Glutamatergic neuron (in vitro differentiated cells): Measurements from ENCODE around the gene DYRK1A. TPM values are rescaled to one million over a fixed set of nuclear protein-coding genes. Genes with fewer than 3 reads are reported as not detected.

Experiments
- DNase-seq: peaks from one replicate; pipeline ENCODE4 v3.0.0; 2022
- H3K27ac Mint-ChIP-seq: one replicate; pipeline ENCODE4 v1.8.0; 2020; ENCODE audit warnings: mild to moderate bottlenecking, mixed read lengths, inconsistent platforms; ENCODE audit not compliant: unreplicated experiment
- H3K27me3 Mint-ChIP-seq: one replicate; pipeline ENCODE4 v1.8.0; 2020; ENCODE audit warnings: mild to moderate bottlenecking, moderate library complexity, mixed read lengths, inconsistent platforms; ENCODE audit not compliant: unreplicated experiment
- H3K36me3 Mint-ChIP-seq: one replicate; pipeline ENCODE4 v1.8.0; 2020; ENCODE audit warnings: mild to moderate bottlenecking, mixed read lengths, inconsistent platforms; ENCODE audit not compliant: unreplicated experiment
- H3K4me1 Mint-ChIP-seq: one replicate; pipeline ENCODE4 v1.8.0; 2020; ENCODE audit warnings: mild to moderate bottlenecking, low read depth, mixed read lengths, inconsistent platforms; ENCODE audit not compliant: unreplicated experiment
- H3K4me3 Mint-ChIP-seq: one replicate; pipeline ENCODE4 v1.8.0; 2020; ENCODE audit warnings: mild to moderate bottlenecking, mixed read lengths, inconsistent platforms; ENCODE audit not compliant: unreplicated experiment
- H3K9me3 Mint-ChIP-seq: one replicate; pipeline ENCODE4 v1.8.0; 2020; ENCODE audit warnings: mild to moderate bottlenecking, moderate library complexity, mixed read lengths, inconsistent platforms; ENCODE audit not compliant: unreplicated experiment
- total RNA-seq: library from RNA; stranded (reverse); fragmentation: NEBNext Ultra II Directional; extraction: Animal tissue kit (Norgen Biotek cat#: 25700); gene quantifications from one replicate; pipeline ENCODE4 v1.2.1, GENCODE V29; 2021; ENCODE audit not compliant: unreplicated experiment
- TF ChIP-seq, protein P1 (sequence below): fragments of 200-600 bp; sonication (generic); IDR thresholded peaks from one replicate; pipeline ENCODE4 v1.5.0; 2021; ENCODE audit not compliant: partially characterized antibody, unreplicated experiment

The DYRK1A gene
- total RNA-seq, 1 donor from 2014 or later = 70.4 TPM

- Mint-ChIP-seq H3K27ac (peak overlapping the region; percentile 19), H3K36me3 (peaks cover 5% of the 10 kb centered on the region), H3K27me3 (peaks cover 1% of the 10 kb centered on the region), H3K4me1 (peaks cover 20% of the 10 kb centered on the region), H3K9me3 (no peaks in the 10 kb centered on the region), H3K4me3 (no peak overlapping the region)
- TF ChIP-seq, protein P1, sequence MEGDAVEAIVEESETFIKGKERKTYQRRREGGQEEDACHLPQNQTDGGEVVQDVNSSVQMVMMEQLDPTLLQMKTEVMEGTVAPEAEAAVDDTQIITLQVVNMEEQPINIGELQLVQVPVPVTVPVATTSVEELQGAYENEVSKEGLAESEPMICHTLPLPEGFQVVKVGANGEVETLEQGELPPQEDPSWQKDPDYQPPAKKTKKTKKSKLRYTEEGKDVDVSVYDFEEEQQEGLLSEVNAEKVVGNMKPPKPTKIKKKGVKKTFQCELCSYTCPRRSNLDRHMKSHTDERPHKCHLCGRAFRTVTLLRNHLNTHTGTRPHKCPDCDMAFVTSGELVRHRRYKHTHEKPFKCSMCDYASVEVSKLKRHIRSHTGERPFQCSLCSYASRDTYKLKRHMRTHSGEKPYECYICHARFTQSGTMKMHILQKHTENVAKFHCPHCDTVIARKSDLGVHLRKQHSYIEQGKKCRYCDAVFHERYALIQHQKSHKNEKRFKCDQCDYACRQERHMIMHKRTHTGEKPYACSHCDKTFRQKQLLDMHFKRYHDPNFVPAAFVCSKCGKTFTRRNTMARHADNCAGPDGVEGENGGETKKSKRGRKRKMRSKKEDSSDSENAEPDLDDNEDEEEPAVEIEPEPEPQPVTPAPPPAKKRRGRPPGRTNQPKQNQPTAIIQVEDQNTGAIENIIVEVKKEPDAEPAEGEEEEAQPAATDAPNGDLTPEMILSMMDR = no peak
- DNase-seq = no peak
These were observed 59.1 kb downstream of the DYRK1A start for GRCh38 chr21:37425684-37426083.

GRCh38 chr21:37427221-37427620 is 60.6 kb downstream of the DYRK1A start:
- Mint-ChIP-seq H3K27me3 (peaks cover 2% of the 10 kb centered on the region), H3K9me3 (no peaks in the 10 kb centered on the region), H3K4me1 (peaks cover 31% of the 10 kb centered on the region), H3K36me3 (peaks cover 5% of the 10 kb centered on the region), H3K27ac (no peak overlapping the region), H3K4me3 (no peak overlapping the region)
- no peak for DNase-seq
- TF ChIP-seq, protein P1 = no peak

- Mint-ChIP-seq H3K27me3 (peaks cover 2% of the 10 kb centered on the region), H3K4me3 (no peak overlapping the region), H3K4me1 (peaks cover 36% of the 10 kb centered on the region), H3K36me3 (peaks cover 5% of the 10 kb centered on the region), H3K27ac (no peak overlapping the region), H3K9me3 (no peaks in the 10 kb centered on the region)
- DNase-seq = no peak
- TF ChIP-seq, protein P1 = no peak
These were observed 62.8 kb downstream of the DYRK1A start for GRCh38 chr21:37429356-37429755.

- Mint-ChIP-seq H3K36me3 (peaks cover 5% of the 10 kb centered on the region), H3K27ac (peak overlapping the region; percentile 60), H3K4me1 (peaks cover 36% of the 10 kb centered on the region), H3K27me3 (peaks cover 2% of the 10 kb centered on the region), H3K9me3 (no peaks in the 10 kb centered on the region), H3K4me3 (no peak overlapping the region)
- TF ChIP-seq, protein P1 = no peak
- no peak for DNase-seq
These were observed 63.7 kb downstream of the DYRK1A start for GRCh38 chr21:37430184-37430821.

GRCh38 chr21:37431243-37431642 is 64.7 kb downstream of the DYRK1A start:
- H3K27ac Mint-ChIP-seq = peak overlapping the region; percentile 46
- H3K9me3 Mint-ChIP-seq = no peaks in the 10 kb centered on the region

More at GRCh38 chr21:37431243-37431642, 64.7 kb downstream of the DYRK1A start:
- no peak for DNase-seq
- Mint-ChIP-seq H3K27me3 (peaks cover 2% of the 10 kb centered on the region), H3K4me3 (no peak overlapping the region), H3K36me3 (peaks cover 5% of the 10 kb centered on the region), H3K4me1 (peaks cover 31% of the 10 kb centered on the region)
- TF ChIP-seq, protein P1 = no peak
